GM18873 (cell line): ENCODE results near the gene CHST13.

ENCODE experiments used
- ATAC-seq: cut with Tn5 transposase; IDR thresholded peaks from one replicate; pipeline ENCODE4 v1.9.1; 2021; ENCODE audit warnings: mild to moderate bottlenecking, moderate library complexity, moderate number of reproducible peaks; ENCODE audit not compliant: unreplicated experiment, low FRiP score

CHST13 gene, protein sequence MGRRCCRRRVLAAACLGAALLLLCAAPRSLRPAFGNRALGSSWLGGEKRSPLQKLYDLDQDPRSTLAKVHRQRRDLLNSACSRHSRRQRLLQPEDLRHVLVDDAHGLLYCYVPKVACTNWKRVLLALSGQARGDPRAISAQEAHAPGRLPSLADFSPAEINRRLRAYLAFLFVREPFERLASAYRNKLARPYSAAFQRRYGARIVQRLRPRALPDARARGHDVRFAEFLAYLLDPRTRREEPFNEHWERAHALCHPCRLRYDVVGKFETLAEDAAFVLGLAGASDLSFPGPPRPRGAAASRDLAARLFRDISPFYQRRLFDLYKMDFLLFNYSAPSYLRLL

DNA sequence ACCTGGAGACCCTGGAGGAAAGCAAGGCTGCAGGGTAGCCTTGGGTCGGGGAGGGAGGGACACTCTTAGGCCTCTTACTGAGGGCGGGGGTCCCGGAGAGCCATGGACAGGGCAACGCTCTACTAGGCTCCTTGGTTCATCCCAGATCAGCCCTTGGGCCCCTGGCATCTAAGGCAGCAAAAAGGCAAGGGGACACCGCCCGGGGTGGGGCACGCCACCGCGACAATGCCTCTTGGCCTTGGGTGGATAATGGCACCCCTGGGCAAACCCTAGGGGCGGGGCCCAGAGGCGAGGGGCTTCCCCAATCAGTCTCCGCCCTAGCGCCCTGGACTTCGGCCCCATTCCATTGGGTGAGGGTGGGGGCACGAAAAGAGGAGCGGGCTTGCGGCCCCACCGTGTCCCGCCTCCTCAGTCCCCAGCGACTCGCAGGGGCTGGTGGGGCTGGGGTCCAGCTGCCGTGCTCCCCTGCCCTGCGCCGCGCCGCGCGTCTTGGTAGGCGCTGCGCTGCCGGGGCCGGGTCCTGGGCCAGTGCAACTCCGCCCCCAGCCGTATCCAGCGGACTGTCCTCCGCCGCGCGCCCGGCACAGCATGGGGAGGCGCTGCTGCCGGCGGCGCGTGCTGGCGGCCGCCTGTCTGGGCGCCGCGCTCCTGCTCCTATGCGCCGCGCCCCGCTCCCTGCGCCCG lies at the start of gene CHST13:
CHST13 (plus strand) TSS at position 411 of the 684 bp plus-strand sequence; CDS start at position 589, 178 bp downstream.
- ATAC-seq, result no peak

GRCh38 chr3:126474498-126475412 lies 49.2 kb upstream of the CHST13 start:
- ATAC-seq, result peak; percentile 26

GRCh38 chr3:126475413-126476114 lies 48.4 kb upstream of the CHST13 start, which contains the start of gene ZXDC:
Gene ZXDC (minus strand): TSS chr3:126475891. CDS start chr3:126475865, 26 bp downstream.
- peak; percentile 65 for ATAC-seq

- ATAC-seq, result peak; percentile 23
Measured at GRCh38 chr3:126476166-126477060, 47.5 kb upstream of the CHST13 start.

DNA sequence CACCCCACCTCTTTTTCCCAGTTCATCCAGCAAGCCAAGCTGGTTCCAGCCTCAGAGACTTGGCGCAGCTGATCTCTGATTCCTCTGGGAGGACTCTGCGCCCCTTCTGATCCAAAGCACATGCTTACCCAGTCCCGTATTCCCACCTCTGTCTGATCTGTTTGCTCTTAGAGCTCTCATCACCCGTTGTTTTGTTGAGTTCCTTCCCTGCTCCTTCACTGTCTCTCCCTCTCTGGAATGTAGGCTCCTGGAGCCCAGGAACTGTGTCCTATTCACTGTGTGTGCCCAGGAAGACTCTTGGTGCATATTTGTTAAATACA lies 46.9 kb upstream of the CHST13 start:
- ATAC-seq, result no peak

- no peak for ATAC-seq
Measured at GRCh38 chr3:126478581-126479310, 45.2 kb upstream of the CHST13 start.

DNA sequence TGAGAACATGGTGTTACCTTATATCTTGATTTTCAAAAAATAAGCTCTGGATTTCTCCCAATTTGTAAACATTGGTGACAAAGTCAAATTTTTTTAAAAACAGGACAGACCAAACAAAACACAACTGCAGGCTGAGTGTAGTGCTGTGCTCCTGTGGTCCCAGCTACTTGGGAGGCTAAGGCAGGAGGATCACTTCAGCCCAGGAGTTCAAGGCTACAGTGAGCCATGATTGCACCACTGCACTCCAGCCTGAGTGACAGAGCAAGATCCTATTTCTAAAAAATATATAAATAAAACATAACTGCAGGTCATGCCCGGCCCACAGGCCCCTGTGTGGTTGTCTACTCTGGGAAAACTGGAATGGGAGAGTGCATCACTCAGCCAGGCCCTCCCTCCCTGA lies 44.3 kb upstream of the CHST13 start:
- no peak for ATAC-seq

DNA sequence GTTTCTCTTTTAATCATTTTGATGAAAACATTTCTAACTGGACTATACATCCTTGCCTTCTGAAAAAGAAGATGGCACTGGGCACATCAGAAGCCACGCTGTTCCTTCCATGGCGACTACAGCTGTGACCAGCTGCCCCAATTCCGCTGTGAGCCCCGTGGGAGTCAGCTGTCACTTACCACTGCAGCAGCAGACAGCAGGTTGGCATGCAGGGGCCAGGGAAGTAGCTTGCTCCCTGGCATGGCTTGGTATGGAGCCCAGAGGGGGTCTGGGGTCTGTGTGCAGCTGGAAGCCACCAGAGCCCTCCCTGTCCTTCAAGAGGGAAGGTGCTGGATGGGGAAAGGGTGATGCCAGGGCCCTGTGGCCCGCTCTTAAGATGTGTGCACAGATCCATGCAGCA lies 43.7 kb upstream of the CHST13 start:
- no peak for ATAC-seq

GRCh38 chr3:126480861-126481260 lies 43.1 kb upstream of the CHST13 start:
- ATAC-seq, result no peak

DNA sequence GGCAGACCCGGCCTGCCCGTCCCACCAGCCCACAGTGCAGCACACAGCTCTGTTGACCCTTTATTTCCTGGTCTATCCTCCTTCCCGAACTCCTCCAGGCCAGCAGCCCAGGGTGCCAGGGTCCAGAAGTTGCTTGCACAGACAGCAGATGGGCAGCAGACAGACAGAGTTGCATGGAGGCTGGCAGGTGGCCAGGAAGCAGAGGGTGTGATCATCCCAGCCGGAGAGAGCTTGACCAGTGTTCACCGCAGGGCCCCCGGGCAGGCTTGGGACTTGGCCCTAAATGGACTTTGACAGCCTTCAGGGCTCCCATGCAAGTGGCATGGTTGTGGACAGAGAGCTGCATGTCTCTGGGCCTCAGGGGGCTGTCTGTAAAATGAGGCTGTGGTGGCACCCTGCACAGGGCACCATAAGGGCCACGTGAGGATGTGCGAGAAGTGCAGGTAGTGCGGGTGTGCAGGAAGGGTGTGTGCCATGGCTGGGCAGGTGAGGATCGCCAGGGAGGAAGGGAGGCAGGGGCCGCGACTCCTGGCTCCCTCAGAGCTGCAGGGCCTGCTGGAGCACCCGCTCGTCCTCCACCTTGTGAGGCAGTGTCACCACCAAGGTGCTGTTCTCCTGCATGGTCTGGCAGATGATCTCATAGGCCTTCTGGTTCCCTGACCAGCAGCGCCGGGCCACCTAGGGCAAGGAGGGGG lies 42.0 kb upstream of the CHST13 start:
- ATAC-seq, result no peak

GRCh38 chr3:126482503-126483255 lies 41.3 kb upstream of the CHST13 start:
- ATAC-seq, result no peak

DNA sequence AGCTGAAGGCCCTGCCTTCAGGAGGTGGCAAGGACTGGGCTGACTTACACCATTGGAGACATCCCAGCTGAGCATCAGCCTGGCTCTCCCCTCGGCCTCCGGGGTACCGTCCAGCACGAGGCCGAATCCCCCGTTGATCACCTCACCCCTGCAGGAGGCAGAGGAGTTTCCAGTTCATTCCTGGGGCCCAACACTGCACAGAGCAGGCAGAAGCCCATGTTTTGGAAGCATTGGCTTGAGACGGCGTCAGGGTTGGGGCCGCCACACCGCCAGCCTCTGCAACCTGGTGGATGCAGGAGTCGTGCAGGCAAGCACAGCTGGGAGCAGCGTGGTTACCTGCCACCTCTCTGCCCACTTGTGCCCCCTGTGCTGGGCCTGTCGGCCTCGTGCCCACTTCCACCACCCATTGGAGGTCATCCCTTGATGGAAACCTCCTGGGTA lies 40.6 kb upstream of the CHST13 start:
- no peak for ATAC-seq

GRCh38 chr3:126484148-126484547 lies 39.8 kb upstream of the CHST13 start:
- ATAC-seq, result no peak

DNA sequence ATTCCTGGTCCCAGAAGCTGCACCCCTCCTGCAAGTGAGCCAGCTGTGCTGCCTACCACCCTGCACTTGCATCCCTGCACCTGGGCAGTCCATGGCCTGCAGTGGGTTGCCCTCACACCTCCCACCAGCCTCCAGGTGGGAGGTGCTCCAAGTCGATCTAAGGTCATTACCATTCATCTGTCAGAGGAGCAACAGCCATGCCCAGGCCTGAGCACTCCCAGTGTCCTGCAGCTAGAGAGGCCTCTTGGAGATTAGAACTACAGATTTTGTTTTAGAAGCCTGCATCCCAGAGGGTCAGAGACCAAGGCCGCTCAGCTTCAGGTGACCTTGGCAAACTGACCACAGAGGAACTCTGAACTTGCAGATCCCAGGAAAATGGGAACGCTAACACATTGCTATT lies 39.3 kb upstream of the CHST13 start:
- no peak for ATAC-seq

- no peak for ATAC-seq
Measured at GRCh38 chr3:126485176-126485897, 38.6 kb upstream of the CHST13 start.

DNA sequence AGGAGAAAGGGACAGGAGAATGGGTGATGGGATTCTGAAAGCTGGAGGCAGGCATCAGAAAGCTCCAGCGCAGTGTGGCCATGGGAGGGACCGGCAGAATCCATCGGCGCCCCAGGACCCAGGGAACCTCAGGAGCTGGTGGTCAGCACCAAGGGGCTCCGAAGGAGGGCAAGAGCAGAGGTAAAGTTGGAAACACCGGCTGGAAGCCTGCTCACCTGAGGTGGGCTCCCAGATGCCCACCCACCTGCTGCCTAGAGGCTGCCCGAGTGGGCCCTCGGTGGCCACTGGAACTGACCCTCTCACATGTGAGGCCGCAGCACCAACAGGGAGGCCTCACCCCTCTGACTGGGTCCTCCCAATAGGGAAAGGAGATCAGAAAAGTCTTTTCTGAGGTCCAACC lies 38.0 kb upstream of the CHST13 start:
- ATAC-seq, result no peak

- no peak for ATAC-seq
Measured at GRCh38 chr3:126486360-126486847, 37.6 kb upstream of the CHST13 start.
